GM21717 (cell line): ENCODE results near the gene GPC1.
"Not testable (repeated sequence)": the region's sequence is repeated elsewhere in the genome, so short reads cannot be mapped to it uniquely, and the experiment has no call there.

Experiments used
- ATAC-seq: cut with Tn5 transposase; IDR thresholded peaks from one replicate; pipeline ENCODE4 v1.9.1; 2021; ENCODE audit warnings: mild to moderate bottlenecking, moderate library complexity; ENCODE audit not compliant: unreplicated experiment

GPC1 gene

DNA sequence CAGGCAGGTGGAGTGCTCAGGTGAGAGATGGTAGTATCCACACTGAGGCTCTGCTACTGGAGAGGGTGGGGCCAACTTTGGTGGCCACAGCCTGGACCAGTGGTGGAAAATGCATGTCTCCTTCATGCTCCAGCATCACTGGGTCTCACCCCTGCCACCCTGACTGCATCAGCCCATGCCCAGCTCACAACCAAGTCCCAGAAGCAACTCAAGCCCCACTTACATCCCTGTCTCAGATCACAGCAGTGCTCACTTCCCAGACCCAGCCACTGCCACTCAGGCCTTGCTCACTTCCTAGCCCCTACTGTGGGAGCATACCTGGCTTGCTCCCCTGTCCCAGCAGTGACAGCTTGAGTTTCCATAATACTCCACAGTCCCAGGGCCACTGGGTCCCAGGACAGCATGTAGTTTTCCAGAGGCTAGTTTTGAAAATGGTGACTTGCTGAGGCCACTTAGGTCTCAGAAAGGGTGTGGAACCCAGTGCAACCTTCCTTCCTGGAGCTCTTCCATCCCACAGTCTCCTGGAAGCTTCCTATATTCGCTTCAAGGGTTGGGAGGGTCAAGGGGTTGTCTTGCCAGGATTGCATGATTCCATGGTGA is 58.8 kb downstream of the GPC1 start:
- ATAC-seq: no peak

DNA sequence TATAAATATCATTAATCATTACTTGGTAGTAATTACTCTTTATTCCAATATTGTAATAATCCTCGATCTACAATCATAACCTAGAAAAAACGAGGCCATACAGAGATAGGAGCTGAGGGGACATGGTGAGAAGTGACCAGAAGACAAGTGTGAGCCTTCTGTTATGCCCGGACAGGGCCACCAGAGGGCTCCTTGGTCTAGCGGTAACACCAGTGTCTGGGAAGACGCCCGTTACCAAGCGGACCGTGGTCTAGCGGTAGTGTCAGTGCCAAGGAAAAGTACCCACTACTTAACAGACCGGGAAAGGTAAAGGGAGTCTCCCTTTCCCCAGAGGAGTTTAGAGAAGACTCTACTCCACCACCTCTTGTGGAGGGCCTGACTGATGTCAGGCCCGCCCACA is 59.5 kb downstream of the GPC1 start:
- not testable (repeated sequence) for ATAC-seq

DNA sequence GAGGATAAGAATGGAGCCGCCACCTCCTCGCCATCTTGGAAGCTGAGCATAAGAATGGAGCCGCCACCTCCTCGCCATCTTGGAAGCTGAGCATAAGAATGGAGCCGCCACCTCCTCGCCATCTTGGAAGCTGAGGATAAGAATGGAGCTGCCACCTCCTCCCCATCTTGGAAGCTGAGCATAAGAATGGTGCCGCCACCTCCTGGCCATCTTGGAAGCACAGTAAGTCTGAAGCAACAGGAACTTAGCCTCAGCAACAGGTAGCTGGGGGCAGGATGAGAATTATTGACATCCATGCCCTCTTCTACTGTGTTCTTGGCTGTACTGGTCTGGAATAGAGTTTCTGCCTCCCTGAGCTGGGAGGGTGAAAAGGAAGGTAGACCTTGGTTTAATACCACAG is 61.6 kb downstream of the GPC1 start:
- ATAC-seq: not testable (repeated sequence)

DNA sequence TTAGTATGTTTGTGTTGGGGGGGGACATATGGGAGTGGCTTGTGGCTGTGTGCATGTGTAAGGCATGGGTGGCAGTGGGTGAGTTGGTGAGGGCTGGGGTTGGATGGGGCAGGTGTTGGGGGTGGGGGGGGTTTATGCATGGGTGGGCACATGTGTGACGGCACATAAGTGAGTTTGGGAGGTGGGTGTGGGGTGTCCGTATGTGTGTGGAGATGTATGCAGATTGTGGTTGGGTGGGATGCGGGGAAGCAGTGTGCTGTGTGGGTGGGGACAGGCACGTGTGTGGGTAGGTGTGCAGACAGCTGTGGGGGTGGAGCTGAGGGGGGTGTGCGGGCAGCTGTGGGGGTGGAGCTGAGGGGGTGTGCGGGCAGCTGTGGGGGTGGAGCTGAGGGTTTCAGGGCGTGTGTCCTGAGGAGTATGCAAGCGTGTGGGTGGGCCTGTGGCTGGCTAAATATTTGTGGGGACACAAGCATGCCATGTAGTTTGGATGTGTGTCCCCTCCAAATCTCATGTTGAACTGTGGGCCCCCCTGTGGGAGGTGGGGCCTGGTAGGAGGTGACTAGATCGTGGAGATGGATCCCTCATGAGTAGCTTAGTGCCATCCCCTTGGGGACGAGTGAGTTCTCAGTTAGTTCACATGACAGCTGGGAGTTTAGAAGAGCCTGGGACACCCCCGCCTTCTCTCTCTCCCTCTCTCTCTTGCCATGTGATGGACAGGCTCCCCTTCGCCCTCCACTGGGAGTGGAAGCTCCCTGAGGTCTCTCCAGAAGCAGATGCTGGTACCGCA is 62.9 kb downstream of the GPC1 start:
- no peak for ATAC-seq

DNA sequence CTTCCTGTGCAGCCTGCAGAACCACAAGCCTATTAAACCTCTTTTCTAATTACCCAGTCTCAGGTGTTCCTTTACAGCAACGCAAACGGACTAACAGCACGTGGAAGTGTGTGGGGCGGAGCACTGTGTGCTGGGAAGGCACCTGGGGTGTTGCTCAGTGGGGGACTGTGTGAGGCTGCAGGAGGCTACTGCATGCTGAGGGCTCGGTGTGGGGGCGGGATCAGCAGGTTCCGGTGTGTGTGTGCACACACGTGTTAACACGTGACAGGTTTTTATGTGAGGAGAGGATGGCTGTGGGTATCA is 63.4 kb downstream of the GPC1 start:
- ATAC-seq: no peak

DNA sequence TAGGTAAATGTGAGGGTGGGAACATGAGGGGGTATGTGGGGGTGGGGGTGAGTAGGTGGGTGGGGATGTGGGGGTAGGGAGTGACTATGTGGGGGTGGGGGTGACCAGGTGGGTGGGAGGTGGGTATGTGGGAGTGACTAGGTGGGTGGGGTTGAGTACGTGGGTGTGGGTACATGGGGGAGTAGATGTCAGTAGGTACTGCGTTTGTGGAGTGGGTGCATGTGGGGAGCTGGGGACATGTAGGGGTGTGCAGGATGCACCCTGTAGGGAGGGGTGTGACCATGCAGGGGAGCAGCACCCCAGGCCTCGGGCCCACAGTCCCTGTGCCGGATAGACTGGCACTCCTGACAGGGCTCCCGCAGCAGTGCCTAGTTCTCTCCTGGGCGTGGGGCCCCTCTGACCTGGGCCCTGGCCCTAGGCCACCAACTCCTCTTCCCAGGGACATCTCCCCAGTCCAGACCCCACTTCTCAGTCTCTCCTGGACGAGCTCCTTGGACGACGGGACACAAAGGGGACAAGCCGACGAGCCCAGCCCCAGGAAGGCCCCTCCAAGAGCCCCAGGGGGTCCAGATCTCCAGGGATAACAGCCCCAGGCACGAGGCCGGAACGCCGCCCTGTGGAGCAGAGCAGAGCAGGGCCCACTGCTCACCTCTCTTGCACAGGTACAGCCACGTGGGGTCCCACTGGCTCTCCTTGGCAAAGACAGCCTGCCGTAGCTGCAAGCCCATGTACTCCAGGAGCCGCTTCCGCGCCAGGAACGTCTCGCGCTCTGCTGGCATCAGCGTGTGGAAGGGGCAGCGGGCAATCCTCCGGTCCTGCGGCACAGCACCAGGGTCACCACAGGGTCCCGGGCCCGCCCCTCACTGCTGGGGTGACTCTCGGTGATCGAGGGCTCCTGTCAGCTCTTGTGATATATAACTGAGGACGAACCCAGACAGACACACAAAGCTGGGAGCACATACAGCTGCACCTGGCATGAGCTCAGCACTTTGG is 64.1 kb downstream of the GPC1 start:
- no peak for ATAC-seq

DNA sequence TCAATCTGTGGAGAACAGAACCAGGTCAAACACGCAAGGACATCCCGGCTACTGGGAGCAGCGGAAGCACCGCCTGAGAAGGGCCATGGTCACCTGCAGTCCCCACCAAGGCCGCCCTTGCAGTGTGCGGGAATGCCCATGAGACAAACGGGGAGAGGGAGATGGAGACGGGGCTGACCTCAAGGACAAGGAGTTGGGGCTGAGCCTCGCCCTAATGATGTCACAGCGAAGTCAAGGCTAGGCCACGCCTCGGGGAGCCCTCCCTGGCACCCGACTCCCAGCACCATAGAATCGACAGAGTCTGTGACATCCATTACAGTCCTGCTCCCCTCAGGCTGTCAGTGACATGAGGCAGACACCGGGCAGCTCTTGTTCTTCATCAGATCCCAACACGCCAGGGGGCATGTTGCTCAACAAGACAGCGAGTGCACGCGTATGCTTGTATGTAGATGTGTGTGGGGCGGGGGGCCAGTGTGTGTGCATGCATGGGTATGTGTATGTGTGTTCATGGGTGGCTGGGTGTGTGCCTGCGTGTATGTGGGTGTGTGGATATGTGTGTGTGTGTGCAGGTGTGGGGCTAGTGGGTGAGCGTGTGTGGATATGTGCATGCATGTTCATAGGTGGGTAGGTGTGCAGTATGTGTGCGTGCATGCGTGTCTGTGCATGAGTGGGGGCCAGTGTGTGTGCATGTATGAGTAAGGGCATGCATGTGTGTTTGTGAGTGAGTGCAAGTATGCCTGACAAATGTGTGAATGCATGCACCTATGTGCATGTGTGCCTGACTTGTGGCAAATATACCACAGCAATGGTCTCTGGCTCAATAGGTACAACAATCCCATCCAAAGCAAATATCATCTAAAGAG is 65.3 kb downstream of the GPC1 start:
- no peak for ATAC-seq

DNA sequence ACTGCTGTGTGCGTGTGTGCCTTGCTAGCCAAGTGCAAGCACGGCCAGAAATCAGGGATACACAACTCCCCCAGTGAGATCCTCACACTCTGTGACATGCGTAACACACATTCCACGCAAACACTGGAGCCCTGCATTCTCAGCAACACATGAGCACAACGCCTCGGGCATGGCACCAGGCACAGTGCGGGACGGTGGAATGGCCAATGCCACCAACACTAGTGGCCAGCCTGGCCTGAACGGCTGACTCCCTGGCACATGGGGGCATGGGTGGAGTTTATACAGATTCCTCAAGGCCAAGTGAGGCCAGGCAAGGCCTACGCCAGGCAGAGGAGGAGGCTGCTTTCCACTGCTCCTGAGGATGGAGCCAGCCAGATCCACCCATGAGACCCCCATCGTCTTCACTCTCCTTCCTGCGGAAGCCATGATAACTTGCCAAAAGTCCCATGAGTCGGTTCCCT is 66.1 kb downstream of the GPC1 start:
- no peak for ATAC-seq

DNA sequence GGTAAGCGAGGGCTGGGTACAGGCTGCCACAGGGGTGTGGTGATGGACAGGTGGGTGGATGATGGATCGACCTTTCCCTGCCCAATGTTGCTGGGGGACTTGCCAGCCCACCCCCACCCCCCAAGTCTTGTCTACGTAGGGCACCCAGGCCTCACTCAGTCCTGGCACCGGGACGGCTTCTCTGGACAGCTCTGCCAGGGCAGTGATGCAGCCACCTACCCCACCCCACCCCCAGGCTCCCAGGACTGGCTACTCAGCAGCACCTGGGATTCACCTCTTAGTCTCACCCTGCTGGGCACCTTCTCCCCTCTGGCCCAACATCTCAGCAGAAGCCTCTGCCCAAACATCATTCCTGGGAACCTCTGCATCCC is 66.6 kb downstream of the GPC1 start:
- ATAC-seq: no peak

DNA sequence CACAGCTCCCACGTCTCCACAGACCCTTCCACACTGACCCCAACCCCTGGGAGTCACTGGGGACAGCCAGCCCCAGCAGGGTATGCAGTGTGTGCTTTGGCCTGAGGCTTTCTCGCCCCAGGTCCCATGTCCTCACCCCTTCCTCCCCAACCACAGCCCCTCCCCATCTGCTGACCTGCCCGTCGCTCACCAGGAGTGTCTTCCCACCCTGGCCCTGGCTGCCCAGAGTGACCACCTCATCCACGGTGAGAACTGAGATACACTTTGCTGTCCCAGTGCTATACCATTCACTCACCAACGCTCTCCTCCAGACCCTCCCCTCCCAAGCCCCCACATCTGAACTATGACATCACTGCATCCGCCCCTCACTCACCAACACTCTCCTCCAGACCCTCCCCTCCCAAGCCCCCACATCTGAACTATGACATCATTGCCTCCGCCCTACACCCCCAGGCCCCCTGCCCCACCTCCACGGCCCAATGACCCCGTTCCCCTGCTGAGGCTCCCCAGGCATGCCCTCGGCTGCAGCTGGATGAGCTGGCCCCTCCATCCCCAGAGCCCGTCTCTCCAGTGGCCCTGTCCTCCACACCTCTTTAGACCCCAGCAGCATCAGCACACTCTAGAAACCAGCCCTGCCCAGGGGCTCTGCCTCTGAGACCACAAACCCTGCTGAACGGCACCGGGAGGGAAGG is 67.1 kb downstream of the GPC1 start:
- no peak for ATAC-seq

DNA sequence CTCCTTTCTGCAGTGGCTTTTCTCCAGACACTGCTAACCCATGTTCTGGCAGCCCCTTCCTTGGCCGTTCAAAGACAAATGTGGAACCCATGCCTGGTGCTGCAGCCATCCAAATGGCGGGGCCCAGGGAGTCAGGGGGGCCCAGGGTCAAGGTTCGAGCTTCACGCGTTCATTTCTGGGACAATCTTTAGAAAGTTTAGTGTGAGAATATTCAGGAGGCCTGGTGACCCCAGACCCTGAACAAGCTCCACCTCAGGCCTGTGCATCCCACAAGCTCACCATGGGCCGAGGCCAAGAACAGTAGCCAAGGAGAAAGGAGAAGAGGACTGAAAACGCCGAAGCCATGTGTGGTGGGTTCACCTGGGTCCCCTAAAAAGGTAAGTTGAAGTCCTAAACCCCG is 67.9 kb downstream of the GPC1 start:
- no peak for ATAC-seq

DNA sequence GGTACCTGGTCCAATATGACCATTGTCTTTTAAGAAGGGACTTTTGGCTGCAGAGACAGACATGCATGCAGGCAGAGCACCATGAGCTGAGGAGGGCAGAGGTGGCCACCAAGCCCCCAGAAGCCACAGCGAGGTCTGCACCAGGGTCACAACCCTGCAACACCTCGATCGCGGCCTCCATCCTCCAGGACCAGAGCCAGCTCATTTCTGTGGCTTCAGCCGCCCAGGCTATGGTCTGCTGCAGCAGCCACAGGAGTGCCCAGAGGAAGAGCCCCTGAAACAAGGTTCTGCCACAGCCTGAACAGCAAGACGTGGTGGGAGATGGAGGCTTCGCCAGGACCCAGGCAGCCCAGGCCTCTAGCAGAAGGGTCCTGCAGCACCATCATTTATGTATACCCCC is 68.4 kb downstream of the GPC1 start:
- no peak for ATAC-seq

DNA sequence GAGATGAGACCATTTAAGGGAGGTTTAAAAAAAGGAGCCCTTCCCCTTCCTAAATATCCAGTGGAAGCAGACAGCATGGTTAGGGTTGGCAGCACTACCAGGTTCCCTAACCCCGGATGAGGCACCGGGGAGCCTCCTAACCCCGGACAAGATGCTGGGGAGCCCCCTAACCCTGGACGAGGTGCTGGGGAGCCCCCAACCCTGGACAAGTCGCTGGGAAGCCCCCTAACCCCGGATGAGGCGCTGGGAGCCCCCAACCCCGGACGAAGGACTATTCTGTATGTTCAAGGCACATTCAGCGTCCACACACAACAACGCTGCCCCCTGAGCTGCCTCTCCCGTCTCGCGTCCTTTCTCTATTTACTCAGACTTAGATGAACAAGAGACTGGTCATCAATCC is 70.4 kb downstream of the GPC1 start:
- no peak for ATAC-seq

DNA sequence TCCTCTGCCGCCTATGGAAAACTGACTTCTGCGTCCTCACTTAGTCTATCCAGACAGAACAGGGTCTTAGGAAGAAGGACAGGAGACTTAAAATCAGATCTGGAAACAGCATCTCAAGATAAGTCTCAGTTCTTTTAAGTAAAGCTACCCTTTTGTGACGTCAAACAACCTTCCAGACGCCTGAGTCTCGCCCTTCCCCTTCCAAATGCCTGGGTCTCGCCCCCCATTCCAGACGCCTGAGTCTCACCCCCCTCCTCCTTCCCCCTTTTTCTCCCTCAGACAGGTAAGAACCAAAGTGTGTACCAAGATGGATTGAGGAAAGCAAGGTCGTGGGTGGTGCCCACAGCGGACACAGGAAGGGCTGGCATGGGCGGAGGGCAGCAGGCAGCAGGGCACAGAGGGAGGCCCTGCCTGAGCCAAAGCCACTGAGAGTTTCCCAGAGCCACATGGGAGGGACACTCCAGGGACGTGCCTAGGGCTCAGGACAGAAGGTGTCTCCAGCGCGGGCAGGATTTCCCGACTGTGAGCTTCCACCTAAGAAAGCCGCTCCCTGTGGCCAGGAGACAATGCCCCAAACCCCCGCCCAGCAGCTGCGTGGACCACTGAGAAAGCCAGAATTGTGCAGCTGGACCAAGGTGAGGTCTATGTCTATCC is 71.1 kb downstream of the GPC1 start:
- no peak for ATAC-seq

DNA sequence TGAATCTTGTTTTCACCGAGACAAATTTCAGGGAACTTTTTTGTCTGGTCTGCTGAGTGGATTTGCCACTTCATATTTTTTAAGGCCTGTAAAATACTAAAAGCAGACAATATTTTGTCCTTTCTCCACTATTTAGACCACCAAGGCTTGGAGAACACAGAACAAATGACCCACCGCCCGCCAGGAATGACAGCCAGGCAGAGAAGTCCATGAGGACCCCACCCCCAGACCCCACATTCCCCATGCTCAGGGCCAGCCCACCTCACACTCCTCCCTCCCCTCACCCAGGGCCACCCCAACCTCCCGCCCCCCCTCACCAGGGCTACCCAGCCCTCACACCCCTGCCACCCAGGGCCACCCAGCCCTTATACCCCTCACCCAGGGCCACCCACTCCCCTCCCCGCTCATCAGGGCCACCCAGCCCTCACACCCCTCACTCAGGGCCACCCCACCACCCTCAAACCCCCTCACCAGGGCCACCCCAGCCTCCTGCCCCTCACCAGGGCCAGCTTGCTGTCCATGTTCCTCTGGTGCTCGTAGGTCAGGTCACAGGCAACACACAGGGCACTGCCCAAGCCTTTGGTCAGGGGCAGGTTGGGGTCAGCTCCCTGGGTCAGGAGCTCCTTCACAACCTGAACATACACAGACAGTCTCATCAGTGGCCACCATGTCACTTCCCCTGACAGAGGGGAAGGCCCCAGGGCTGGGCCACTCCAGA is 71.8 kb downstream of the GPC1 start:
- ATAC-seq: no peak

DNA sequence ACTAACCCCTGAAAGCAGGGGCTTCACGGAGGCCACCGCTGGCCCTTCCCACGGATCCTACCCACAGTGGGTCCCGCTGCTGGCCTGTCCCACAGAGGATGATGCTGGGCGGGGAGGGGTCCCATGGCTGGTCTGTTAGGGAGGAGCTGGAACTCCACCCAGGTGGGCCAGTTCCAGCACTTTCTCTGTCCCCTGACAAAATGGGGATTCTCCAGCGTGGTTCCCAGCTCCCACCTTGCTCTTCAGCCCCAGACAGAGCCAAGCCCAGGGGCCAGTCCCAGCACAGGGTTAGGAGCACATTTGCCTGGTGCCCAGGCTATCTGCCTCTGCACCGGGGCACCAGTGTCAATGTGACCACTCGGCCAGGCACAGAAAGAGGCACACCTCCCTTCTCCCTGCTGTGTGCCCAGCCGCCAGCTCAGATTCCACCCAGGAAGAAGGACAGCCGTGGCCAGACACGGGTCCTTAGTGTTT is 72.4 kb downstream of the GPC1 start:
- no peak for ATAC-seq

DNA sequence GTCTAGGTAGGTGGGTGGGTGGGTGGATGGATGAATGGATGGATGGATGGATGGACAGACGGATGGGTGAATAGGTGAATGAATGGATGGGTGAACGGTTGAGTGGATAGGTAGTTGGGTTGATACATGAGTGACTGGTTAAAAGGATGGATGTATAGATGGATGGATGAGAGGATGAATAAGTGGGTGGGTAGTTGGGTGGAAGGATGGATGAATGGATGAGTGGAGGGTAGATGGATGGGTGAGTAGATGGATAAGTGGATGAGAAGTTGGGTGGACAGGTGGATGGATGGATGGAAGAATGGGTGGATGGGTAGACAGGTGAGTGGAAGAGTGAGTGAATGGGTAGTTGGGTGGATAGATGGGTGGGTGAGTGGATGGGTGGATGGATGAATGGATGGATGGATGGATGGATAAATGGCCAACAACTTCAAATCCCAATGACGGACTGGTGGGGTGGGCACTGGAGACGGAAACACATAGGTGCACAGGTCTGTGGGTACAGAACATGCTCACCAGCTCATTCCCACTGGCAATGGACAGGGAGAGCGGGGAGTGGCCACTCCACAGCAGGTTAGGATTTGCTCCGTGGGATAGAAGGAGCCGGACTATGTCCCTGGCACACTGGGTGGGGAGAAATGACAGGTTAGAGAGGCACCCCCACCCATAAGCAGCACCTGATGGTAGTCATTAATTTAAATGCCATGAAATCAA is 73.5 kb downstream of the GPC1 start:
- ATAC-seq: no peak
